GM12892 (cell line): ENCODE data around the gene OSBPL3.

Experiments
- DNase-seq: peaks from one replicate; pipeline ENCODE4 v3.0.0; 2011; ENCODE audit not compliant: insufficient read length
- FAIRE-seq: peaks from 2 replicates; lab custom pipeline; 2011; peaks lifted over from hg19 to GRCh38; lab: Jason Lieb, UNC
- POLR2A ChIP-seq: IDR thresholded peaks from 2 replicates; pipeline ENCODE4 v1.6.1; 2011; ENCODE audit warnings: low read depth, low read length, control low read depth
- POLR2AphosphoS5 ChIP-seq: IDR thresholded peaks from 2 replicates; pipeline ENCODE4 v1.6.1; 2011; ENCODE audit warnings: low read depth, low read length, control low read depth
- TAF1 ChIP-seq: IDR thresholded peaks from 2 replicates; pipeline ENCODE4 v1.6.1; 2011; ENCODE audit warnings: low read depth, mild to moderate bottlenecking, control low read depth, low read length, borderline replicate concordance

Gene OSBPL3

DNA sequence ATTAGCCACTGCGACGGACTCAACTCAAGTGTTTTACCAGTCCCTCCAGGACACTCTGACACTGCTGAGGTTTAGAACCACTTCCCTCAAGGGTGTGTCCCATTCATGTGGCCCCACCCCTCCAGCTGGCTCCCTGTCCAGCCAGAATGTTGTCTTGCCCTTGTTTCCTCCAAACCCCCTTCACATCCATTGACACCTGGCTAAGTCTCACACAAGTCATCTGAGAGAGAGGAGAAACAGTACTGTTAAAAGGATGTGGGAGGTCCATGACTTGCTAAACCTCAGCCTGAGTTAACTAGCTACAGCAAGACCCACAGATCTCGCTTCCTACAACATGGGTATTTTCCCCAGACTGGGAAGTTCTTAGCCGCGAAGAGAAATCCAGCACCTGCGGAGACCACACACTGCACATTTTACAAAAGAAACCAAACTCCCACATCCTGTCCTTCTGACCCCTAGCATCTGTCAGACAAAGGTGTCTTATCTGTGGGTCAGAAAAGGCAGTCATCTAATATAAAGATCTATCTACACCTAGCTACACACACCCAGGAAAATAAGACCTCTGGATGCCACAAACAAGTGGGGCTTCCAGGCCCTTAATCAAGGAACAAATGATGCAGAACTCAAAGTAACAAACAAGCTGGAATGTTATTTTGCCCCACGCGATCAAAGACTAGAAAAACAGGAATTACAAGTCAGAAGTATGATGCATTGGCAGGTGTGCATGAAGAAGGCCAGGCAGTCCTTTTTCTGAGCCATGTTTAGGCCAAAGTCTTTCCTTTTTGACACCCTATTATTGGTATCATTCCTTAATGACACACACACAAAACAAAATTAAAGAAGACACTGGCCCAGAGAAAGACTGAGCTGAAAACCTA is 13.9 kb downstream of the OSBPL3 start:
- TF ChIP-seq POLR2A (peak; percentile 61), TAF1 (no peak)
- FAIRE-seq: peak; percentile 96
- peak; percentile 32 for DNase-seq

- no peak for FAIRE-seq
- DNase-seq: no peak
These were observed 15.8 kb downstream of the OSBPL3 start for GRCh38 chr7:24964191-24964590.

GRCh38 chr7:24963218-24963617 is 16.8 kb downstream of the OSBPL3 start:
- TF ChIP-seq TAF1 (no peak), POLR2AphosphoS5 (no peak), POLR2A (no peak)
- DNase-seq: no peak
- peak; percentile 89 for FAIRE-seq

More at GRCh38 chr7:24964191-24964590, 15.8 kb downstream of the OSBPL3 start:
- TF ChIP-seq POLR2AphosphoS5 (no peak), TAF1 (no peak), POLR2A (no peak)

GRCh38 chr7:24962418-24962962 is 17.5 kb downstream of the OSBPL3 start:
- FAIRE-seq: peak; percentile 24
- TF ChIP-seq POLR2A (no peak), TAF1 (no peak), POLR2AphosphoS5 (no peak)
- no peak for DNase-seq

DNA sequence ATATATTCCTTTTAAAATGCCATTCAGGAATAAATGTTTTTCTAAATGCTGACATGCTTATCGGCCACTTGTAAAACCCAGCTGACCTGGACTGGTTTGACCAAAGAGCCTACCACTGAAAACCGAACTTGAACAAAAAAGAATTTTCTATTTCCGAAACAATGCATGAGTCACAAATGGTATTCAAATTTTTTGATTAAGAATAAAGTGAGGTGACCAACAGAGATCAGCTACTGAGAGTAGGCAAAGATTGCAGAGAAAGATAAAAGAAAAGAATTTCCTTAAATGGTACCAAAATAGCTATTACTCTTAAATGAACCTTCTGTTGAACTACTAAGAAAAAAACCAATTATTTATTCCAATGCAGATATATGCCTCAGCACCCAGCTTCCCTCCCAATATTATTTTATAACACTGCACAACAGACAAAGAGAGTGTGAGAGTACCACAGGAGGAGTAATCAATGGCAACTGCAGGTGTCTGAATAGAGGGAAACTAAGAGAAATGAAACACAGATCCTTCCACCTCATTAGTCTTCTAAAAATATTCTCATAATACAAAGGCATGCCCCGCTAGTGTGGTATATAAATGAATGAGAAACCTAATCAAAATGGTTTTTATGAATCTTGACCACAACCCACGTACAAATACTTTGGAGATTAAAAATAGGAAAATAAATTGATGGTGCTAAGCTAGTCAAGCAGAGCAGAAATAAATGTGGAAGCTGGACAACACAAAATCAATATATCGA is 20.1 kb downstream of the OSBPL3 start:
- FAIRE-seq (peak; percentile 75), DNase-seq (no peak)
- TF ChIP-seq TAF1: no peak
- no peak for TF ChIP-seq POLR2A
- TF ChIP-seq POLR2AphosphoS5: no peak

- TF ChIP-seq TAF1 (no peak), POLR2AphosphoS5 (no peak), POLR2A (no peak)
- DNase-seq (no peak), FAIRE-seq (peak; percentile 33)
These were observed 21.6 kb downstream of the OSBPL3 start for GRCh38 chr7:24958399-24958798.

- FAIRE-seq (no peak), DNase-seq (no peak)
- TF ChIP-seq TAF1 (no peak), POLR2AphosphoS5 (no peak), POLR2A (no peak)
These were observed 24.0 kb downstream of the OSBPL3 start for GRCh38 chr7:24956021-24956420.

- DNase-seq (no peak), FAIRE-seq (no peak)
- no peak for TF ChIP-seq POLR2A
- TF ChIP-seq TAF1: no peak
- TF ChIP-seq POLR2AphosphoS5: no peak
These were observed 24.7 kb downstream of the OSBPL3 start for GRCh38 chr7:24955313-24955712.

- no peak for FAIRE-seq
- DNase-seq: no peak
- TF ChIP-seq POLR2AphosphoS5: no peak
- TF ChIP-seq POLR2A: no peak
- TF ChIP-seq TAF1: no peak
These were observed 27.5 kb downstream of the OSBPL3 start for GRCh38 chr7:24952464-24952863.

DNA sequence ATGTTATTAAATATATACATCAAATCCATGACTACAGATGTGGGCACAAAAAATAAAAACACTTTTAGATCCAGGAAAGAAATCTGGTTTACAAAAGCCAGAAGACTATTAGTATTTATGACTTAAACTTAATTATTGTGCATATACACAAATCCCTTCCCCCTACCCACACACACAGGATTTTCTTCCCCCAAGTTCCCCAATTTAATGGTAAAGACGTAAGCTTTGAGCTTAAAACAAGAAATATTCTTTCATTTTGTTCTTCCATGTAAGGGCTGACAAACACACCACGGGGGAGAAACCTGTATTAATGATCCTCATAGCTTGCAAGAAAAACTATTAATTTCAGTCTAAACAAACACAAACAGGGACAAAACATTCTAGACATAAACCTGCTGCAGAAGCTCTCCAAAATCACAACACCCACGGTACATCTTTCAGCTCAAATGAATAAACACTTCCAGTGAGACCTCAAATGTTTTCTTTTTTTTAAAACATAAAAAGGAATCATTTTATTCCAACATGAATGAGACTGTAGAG is 28.5 kb downstream of the OSBPL3 start:
- TF ChIP-seq TAF1 (no peak), POLR2A (no peak), POLR2AphosphoS5 (no peak)
- DNase-seq (no peak), FAIRE-seq (no peak)

DNA sequence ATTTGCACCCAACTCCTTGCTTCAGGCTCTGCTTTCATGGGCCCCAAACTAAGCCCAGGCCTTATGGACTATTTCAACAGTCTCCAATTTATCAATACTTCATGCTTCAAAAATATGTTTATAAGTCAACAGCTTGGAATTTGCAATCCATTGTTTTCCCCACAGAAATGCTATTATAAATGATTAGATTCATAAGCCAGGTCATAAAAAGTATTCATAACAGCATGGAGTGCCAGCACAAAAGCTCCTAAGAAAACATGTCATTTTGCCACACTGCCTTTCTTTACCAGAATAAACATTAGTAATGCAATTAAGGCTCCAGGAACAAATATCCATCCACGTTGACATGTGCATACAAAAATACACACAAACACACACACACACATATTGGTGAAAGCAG is 30.1 kb downstream of the OSBPL3 start:
- no peak for FAIRE-seq
- TF ChIP-seq POLR2A (no peak), POLR2AphosphoS5 (no peak), TAF1 (no peak)
- no peak for DNase-seq

DNA sequence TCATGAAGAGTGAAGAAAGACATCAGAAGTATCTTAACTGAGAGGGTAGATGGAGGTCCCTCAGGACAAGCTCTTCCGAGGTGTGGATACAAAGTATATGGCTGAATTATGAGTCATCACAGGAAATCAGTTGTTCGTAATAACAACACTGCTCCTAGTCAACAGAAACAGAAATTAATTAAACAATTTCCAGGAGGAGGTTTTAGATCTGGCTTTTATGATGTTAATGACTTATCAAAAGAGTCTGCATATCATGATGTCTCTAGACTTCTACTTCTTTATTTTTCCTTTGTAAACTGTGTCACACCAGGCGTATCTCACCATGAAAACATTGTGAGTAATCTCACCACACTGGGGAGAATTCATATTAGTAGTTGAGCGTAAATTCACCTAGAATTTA is 31.2 kb downstream of the OSBPL3 start:
- no peak for DNase-seq
- TF ChIP-seq TAF1 (no peak), POLR2A (no peak), POLR2AphosphoS5 (no peak)
- no peak for FAIRE-seq
